Measurements from ENCODE around the gene VIP. TPM values are rescaled to one million over a fixed set of nuclear protein-coding genes. Genes with fewer than 3 reads are reported as not detected.
"Not testable (repeated sequence)": the region's sequence is repeated elsewhere in the genome, so short reads cannot be mapped to it uniquely, and the experiment has no call there.

The VIP gene
- not detected for total RNA-seq

DNA sequence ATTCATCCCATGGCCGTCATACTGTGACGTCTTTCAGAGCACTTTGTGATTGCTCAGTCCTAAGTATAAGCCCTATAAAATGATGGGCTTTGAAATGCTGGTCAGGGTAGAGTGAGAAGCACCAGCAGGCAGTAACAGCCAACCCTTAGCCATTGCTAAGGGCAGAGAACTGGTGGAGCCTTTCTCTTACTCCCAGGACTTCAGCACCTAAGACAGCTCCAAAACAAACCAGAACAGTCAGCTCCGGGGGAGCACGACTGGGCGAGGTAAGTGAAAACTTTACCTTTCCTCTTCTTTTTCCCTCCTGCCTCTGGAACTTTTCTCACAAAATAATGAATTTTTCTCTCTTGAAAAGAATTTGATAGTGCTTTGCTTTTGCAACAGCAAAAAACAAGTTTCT is at the start of gene VIP:
Gene VIP (plus strand): TSS at position 104 of the 400 bp plus-strand sequence. CDS start 1,381 bp downstream, outside the sequence.
- POLR2A ChIA-PET: no interaction called here
- CTCF ChIA-PET: no interaction called here

DNA sequence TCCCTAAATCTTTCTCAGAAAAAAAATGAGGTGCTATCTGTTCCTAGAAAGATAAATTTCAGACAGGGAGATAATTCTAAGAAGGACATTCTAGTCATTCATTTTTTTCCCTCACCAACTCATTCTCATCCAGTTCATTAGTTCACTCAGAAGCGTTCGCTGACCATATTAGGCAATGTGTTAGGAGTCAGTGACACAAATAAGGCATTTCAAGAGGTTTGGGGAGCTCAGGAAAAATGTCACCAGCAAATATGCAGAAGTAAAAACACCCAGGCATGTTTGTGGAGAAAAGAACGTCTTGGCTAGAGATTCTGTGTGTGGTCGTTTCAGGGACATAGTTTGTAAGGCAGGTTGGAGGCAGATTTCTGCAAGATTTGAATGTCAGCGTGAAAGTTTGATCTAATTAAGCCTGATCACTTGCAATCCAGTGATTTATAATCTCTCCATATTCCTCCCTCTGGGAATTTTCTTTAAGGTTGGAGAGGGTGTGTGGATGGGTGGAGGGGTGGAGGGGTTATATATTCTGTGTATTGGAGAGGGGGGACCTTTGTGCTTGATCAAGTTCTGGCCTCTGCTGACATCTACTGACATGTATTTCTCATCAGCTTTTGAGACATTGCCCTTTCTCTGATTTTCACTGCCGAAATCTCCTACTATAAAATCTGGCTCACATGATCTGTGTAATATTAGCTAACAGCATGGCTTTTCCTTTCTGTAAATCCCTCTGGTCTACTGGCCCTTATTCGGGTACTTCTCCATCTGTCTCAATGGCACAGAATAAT is 49.3 kb upstream of the VIP start:
- CTCF ChIA-PET: interaction anchor here (0.7 kb wide), 1 partner anchor 154 kb away, joined by 3 read pairs; no protein-coding TSS in a partner anchor
- POLR2A ChIA-PET: no interaction called here

DNA sequence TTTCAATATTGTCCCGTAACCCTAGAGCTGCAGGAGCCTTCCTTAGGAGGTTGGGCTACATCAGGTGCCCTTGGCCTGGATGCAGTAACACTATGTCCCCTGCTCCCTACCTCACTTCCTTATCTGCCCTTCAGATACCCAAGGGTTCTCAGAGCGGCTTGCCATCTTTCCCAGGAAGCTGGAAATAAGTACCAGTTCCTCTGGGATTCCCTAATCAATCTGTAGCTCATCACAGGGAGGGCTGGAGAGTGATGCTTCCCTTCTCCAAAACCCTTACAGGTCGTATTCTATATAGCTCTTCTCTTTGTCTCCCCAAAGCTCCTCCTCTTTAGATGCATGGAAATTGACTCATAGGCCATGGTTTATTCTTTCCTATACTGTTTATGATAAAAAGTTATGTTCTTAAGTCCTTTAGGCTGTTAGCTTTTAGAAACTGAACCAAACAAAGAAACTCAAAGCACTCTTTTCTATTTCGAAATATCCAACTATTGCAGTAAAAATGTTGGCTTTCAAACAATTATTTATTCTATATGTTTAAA is 48.7 kb upstream of the VIP start:
- CTCF ChIA-PET: no interaction called here

DNA sequence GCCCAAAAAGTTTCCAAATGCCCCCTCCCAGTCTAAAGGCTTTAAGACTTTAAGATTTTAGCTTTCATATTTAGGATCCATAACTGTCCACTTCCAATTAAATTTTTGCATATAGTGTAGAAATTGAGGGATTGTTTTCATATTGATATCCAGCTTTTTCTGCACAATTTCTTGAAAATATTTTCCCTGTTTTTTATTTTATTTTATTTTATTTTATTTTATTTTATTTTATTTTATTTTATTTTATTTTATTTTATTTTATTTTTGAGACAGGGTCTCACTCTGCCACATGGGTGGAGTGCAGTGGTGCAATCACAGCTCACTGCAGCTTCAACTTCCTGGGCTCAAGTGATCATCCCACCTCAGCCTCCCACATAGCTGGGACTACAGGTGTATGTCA is 46.8 kb upstream of the VIP start:
- CTCF ChIA-PET, POLR2A ChIA-PET: not testable (repeated sequence)

More for the DNA sequence above, 48.7 kb upstream of the VIP start:
- POLR2A ChIA-PET: no interaction called here

DNA sequence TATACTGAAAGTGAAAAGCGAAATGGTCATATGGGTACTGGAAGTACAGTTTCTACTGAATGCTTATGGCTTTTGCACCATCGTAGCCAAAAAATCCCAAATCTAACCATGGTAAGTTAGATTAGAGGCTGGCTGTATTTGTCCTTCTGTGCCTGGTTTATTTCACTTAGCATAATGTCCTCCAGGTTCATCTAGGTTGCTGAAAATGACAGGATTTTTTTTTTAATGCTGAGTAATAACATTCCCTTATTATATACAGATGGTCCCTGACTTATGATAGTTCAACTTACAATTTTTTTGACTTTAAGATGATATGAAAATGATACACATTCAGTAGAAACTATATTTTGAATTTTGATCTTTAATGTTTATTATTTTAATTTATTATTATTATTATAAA is 45.3 kb upstream of the VIP start:
- ChIA-PET POLR2A (no interaction called here), CTCF (no interaction called here)

DNA sequence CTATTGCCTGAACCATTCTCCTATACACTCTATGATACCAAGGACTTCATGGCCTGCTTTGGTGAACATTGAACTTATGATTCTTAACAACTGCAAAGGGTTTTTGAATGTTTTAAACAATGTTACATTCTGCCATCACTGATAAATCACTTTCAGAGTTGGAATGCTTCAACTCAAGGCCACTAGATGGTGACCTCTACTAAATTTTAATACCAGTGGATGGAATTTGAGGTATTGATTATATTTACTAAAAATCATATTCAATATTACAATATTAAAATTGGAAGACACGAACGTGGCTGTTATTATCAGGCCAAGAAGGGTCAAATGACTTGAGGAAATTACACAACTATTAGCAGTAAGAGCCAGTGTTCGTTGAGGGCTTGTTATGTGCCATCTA is 34.3 kb upstream of the VIP start:
- CTCF ChIA-PET: no interaction called here
- POLR2A ChIA-PET: no interaction called here

DNA sequence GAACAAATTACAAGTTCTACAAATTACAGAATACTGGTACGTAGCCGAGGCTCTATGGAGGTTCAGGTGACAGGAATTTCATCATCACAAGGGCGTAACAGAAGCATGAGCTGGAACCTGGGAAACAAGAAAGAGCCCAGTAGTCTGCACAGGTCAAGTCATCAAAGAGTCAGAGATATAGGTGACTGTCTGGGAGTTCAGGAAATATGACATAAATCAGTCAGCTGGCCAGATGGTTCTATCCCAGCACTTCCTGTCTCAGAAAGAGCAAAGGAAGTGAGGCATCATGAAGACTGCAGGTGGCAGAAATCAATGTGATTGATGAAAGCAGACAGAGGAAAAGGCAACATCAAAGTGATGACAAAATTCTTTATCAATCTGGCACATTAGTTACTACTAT is 29.6 kb upstream of the VIP start:
- ChIA-PET CTCF (no interaction called here), POLR2A (no interaction called here)

DNA sequence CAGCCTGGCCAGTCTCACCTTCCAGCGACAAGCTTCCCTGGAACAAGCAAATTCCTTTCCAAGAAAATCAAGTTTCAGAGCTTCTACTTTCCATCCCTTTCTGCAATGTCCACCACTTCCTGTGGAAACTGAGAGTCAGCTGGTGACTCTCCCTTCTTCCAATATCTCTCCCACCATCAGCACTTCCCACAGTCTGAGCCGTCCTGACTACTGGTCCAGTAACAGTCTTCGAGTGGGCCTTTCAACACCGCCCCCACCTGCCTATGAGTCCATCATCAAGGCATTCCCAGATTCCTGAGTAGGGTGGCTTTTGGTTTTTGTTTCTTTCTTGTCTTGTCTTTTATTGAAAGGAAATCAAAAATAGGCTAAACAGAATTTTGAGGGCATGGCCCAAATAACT is 28.6 kb upstream of the VIP start:
- ChIA-PET POLR2A (no interaction called here), CTCF (no interaction called here)

DNA sequence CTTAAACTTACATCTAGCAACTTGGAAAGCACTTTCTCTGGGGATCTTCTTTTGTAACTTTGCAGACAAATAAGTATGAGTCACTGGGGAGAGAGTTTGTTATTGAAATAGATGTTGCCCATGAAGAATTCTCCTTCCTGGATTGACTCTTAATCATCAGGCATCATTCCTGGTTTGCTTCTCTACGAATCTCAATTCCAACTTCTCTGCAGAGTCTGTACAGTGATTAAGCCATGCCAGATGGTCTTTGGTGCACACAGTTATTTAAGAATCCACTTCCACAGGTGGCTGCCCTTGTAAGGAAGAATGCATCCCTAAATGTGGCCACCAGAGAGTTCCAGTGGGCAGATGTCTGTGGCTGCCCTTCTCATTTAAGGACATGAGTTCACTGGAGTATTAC is 27.2 kb upstream of the VIP start:
- ChIA-PET CTCF (no interaction called here), POLR2A (no interaction called here)

DNA sequence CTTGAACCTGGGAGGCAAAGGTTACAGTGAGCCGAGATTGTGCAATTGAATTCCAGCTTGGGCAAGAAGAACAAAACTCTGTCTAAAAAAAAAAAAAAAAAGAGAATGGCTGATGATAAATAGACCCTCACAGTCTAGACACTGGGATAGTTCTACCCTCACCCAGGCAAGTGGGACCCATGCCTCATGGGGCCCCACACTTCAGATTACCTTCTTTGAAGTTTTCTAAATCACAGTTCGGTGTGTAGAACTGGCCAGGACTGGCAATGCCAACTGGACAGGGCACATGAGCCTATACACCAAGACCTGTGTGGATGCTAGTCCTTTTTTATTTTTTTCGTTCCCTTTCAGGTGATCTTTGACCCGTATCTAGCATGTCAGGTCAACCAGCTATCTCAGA is 24.3 kb upstream of the VIP start:
- CTCF ChIA-PET: no interaction called here

DNA sequence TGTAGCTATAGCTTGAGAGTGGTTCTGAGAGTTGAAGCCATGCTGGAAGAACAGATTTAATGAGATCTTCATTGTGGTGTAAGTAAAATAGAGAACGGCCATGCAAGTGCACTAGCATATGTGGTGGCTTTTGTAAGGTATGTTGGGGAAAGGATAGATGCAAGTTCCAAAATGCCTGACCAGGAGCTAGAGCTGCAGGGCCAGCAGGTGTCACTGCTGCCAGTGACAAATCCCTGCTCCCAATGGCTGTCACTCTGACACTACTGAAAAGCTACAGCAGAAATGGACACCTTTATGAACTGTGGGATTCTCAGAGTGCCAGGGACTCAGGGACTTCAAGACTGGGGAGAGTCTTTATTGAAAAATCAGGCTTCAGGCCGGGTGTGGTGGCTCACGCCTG is 23.1 kb upstream of the VIP start:
- POLR2A ChIA-PET: no interaction called here
- CTCF ChIA-PET: no interaction called here

More for the DNA sequence above, 24.3 kb upstream of the VIP start:
- POLR2A ChIA-PET: no interaction called here

DNA sequence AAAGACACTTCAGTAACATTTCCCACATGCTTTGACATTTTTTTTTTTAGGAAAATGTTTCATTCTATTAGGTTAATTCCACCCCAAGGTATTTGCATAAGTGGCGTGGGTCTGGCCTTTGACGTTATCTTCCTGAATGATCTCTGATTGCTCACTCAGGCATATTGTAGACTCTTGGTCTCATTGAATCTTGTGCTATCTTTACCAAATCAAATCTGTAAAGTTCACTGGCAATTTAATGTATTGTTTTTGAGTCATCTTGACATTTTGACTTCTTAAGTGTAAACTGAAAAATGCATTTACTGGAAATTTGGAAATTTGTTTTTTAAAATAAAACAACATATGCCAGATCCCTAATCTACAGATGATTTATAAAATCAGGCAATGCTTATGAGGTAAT is 16.0 kb upstream of the VIP start:
- ChIA-PET CTCF (no interaction called here), POLR2A (no interaction called here)

DNA sequence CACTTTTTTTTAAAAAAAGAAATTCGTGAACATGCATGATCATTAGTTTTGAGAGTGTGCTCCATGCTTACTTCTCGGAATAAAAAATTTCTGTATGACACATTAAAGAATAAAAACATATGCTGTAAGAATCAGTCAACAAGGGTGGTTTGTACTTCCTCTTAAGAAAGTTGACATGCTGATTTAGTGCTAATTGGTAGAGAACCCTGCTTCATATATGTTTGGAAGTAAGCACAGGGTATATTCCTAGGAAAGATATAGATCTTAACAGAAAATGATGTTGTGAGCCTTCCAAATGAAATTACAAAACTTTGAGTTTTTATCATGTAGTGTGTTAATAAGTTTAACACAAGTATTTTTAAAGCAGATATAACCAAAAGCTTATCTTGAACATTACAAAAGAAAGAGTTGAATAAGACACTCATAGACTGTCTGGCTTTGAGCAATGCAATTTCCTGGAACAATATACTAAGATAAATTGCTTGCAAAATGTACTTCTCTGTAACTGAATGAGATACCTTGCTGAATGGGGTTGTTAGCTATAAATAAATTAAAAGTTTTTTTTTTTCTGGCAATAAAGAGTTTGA is 13.8 kb upstream of the VIP start:
- POLR2A ChIA-PET: no interaction called here
- CTCF ChIA-PET: no interaction called here

DNA sequence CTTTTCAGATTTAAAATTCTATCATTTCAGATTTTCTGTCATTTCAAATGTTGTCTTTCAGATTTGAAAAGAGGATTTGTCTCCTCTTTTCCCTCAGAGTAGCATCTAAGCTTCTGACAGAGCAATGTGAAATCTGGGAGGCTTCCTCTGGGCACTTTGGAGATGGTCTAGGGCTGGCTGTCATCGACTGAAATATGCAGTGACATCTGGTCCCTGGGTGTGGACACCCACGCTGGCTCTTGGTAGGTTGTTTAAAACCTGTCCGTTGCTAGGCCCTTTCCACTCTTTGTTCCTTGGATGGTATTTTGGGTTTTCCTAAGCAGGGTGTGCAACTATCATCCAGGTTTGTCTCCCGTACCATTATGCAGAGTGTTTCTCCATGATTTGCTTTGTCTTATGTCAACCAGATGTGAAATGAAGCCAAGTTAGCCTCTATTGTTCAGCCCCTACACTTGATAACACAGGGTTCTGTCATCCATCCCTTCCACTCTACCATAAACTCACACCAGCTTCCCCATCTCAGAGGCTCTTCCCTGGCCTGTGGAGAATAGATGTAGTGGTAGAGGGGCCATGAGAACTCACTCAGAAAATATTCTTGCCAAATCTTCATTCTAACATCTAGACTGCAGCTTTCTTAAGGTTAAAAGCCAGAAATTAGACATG is 5.0 kb upstream of the VIP start:
- POLR2A ChIA-PET: no interaction called here
- CTCF ChIA-PET: no interaction called here

DNA sequence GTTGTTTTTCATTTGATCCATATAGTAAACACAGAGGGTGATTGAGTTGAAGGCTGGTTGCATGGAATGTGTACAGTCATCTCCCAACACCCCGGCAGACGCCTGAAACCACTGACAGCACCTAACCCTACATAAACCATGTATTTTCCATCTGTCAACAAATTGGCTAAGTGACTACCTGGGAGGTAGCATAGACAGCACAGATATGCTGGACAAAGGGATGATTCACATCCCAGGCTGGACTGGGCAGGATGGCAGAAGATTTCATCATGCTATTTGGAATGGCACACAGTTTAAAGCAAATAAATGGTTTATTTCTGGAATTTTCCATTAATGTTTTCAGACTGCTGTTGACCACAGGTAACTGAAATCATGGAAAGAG is 4.4 kb upstream of the VIP start:
- ChIA-PET CTCF (no interaction called here), POLR2A (no interaction called here)

DNA sequence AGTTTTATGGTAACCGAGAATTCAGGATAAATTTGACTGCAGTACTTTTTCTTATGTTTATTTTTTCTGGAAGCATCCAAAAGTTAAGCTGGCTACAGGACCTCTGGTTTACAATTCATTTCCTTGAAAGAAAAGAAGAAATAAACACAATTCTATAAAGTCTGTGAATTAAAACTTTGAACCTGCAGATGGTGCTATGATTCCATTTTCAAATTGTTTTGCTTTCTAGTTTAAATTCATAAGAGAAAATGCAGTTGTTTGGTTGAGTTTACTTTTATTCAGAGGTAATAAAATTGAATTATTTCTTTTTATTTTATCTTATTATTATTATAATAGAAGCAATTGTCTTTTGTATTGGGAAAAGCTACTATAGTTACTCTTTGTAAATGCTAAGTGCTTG is 1.8 kb upstream of the VIP start:
- CTCF ChIA-PET: no interaction called here
- POLR2A ChIA-PET: no interaction called here

DNA sequence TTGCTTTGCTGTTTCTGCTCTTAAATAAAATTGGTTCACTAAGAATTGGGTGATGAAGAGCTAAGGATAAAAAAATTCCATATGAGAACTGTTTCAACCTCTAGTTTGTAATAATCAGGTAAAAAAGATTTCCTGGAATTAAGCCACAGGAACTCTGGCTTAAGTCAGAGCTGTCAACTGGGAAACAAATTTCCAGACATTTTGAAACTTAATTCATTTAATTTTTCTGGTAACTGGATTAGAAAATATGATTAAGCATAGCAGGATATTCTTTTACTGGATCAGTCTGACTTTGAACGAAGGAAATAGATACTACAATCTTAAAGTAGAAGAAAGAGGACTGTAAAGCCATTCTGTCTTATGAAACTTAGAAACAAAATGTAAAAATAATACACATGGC is 1.3 kb upstream of the VIP start:
- ChIA-PET POLR2A (no interaction called here), CTCF (no interaction called here)

DNA sequence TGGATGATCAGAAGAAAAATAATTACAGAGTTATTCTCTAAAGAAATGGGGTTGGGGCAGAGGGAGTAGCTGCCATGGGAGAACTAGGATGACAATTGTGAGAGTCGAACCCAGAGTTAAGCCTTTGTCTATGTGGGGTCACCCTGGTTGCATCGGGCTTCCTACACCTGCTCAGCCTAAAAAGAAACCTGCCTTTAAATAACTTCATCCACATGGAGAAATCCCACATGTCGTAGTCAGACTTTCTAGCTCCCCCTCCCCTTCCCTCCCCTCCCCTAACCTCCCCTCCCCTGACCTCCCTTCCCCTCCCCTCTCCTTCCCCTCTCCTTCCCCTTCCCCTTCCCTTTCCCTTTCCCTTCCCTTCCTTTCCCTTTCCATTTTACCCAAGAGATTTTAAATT is 14.7 kb downstream of the VIP start:
- CTCF ChIA-PET: no interaction called here
- POLR2A ChIA-PET: no interaction called here

DNA sequence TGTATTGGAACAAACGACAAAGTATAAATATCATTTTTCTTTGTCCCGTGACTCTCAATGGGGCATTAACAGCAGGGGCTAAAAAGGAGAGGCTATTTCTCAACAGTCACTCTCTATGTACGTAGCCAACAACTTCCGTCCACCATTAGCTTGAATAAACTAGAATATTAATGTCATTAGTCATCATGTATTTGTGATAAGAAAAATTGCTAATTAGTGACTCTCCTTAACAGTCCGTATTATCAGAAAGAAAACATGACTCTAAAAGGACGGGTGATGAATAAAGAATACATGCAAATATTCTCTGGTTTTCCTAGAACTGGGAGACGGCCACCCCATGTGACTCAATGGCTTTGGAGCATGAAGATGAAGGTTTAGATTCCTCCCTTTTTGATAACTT is 18.6 kb downstream of the VIP start:
- ChIA-PET POLR2A (no interaction called here), CTCF (no interaction called here)

DNA sequence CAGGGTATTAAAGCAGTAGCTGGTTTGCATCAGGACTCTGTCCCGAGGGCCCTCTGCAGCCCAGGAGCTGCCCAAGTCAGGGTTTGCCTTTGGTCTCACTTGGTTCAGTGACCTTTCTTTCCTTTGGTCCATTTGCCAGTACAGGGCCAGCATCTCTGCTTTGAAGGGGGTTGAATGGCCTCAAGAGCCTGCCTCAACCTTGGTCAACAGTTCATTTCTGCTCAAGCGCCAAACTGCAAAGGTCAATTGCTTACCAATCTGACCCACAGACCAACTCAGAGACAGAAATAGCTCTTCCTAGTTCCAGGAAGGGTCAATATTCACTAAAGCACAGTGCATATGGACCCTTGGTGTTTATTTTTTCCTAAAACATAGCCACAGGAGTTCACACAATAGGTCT is 19.4 kb downstream of the VIP start:
- CTCF ChIA-PET: no interaction called here
- POLR2A ChIA-PET: interaction anchor here (0.5 kb wide), 1 partner anchor 568 kb away, joined by 4 read pairs; no protein-coding TSS in a partner anchor

DNA sequence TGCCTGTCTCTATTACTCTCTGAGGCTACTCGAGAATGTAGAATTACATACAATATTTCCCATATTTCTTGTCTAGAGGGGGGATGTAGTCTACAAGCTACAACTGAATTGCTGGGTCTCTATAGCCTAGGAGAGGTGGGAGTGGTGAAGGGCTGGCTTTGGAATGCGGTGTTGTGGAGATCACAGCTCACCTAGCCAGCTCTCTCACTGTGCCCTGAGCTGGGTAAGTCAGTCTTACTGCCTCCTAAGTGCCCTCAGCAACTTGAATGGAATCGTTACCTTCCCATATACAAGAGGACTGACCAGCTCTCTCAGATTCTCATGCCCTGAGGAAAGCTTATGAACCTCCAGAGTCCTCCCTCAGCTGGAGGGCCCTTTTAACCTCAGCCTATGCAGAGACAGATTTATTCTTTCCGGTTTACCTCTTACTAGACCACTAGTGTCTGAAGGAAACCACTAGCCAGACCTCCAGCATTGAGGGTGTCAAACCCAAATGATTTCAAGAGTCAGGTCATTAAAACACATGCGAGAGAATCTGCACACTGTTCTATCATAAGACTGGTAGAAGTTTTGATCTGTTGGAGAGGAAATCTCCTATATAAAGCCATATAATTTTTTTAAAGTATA is 20.6 kb downstream of the VIP start:
- ChIA-PET CTCF (no interaction called here), POLR2A (no interaction called here)

Data from activated CD8-positive, alpha-beta memory T cell treated with anti-CD3 and anti-CD28 coated beads for 36 hours (primary cell).